Heart left ventricle (tissue), 16 donors: ENCODE measurements around the gene DSCAML1. TPM values are rescaled to one million over a fixed set of nuclear protein-coding genes. Genes with fewer than 3 reads are reported as not detected.

ENCODE experiments used
- ATAC-seq, 4 donors: fragments of 200-7000 bp; cut with Tn5 transposase; one replicate each; pipeline ENCODE4 v1.9.1; 2020 to 2022; ENCODE audit warnings: moderate library complexity in 4 of 4, mild to moderate bottlenecking in 3 of 4, moderate number of reproducible peaks in 1 of 4
- DNase-seq, 5 donors: peaks; one replicate each; pipeline ENCODE4 v3.0.0-alpha.2; 2020
- H3K27ac ChIP-seq, 12 donors: fragments of 200-600 bp; sonication (generic) in 4 of 12; one replicate each; pipeline versions ENCODE4 v1.5.0 to v1.8.0; 2016 to 2022; ENCODE audit warnings: mild to moderate bottlenecking in 2 of 12
- H3K27me3 ChIP-seq, 9 donors: fragments of 200-600 bp; sonication (generic) in 2 of 9; one replicate each; pipeline versions ENCODE4 v1.5.1 to v1.8.0; 2016 to 2022; ENCODE audit warnings: mild to moderate bottlenecking in 3 of 9
- H3K36me3 ChIP-seq, 9 donors: fragments of 200-600 bp; sonication (generic) in 2 of 9; one replicate each; pipeline versions ENCODE4 v1.5.0 to v1.8.0; 2018 to 2022; ENCODE audit warnings: mild to moderate bottlenecking in 2 of 9
- H3K4me1 ChIP-seq, 12 donors: fragments of 200-600 bp; sonication (generic) in 4 of 12; one replicate each; pipeline versions ENCODE4 v1.5.0 to v1.8.0; 2016 to 2022; ENCODE audit warnings: mild to moderate bottlenecking in 3 of 12
- H3K4me3 ChIP-seq, 12 donors: fragments of 200-600 bp; sonication (generic) in 4 of 12; one replicate each; pipeline versions ENCODE4 v1.5.0 to v1.8.0; 2017 to 2022; ENCODE audit warnings: mild to moderate bottlenecking in 9 of 12, moderate library complexity in 4 of 12
- H3K9me3 ChIP-seq, 12 donors: fragments of 200-600 bp; sonication (generic) in 4 of 12; one replicate each; pipeline versions ENCODE4 v1.5.0 to v1.8.0; 2016 to 2022; ENCODE audit warnings: mild to moderate bottlenecking in 1 of 12
- CTCF ChIP-seq, 12 donors: fragments of 200-600 bp; sonication (generic) in 4 of 12; IDR thresholded peaks; one replicate each; pipeline versions ENCODE4 v1.5.0 to v1.8.0; 2018 to 2022; ENCODE audit warnings: antibody characterized with exemption in 12 of 12, mild to moderate bottlenecking in 5 of 12
- POLR2A ChIP-seq, 2 donors: fragments of 450-650 bp; IDR thresholded peaks; one replicate each; pipeline ENCODE4 v1.6.1; 2017; ENCODE audit warnings: antibody characterized with exemption in 2 of 2, mild to moderate bottlenecking in 2 of 2, moderate library complexity in 2 of 2
- WGBS, 4 donors: extraction: QIAGEN DNeasy Blood & Tissue Kit in 2 of 4; methylation state at CpG; one replicate each; pipeline versions ENCODE4 v1.1.5 to v1.1.7; 2013 to 2018; 5-methylcytosine and 5-hydroxymethylcytosine counted together
- intact Hi-C, 10 donors: fragments of 100-400 bp; cut with DNase I; formaldehyde crosslinking; loops; one replicate each; pipeline versions ENCODE4 v1.11.1 to v1.14.2; 2022
- polyA plus RNA-seq, 2 donors: library from polyadenylated mRNA; stranded (reverse); fragments of 200-250 nt; gene quantifications; one replicate each; pipeline ENCODE4 v1.2.3, GENCODE V29; 2013
- total RNA-seq, 9 donors: library from RNA; depleted of rRNA in 2 of 9; stranded (reverse); fragments of >200 nt in 2 of 9; fragmentation: NEBNext Ultra II Directional in 3 of 9; extraction: Animal tissue kit (Norgen Biotek cat#: 25700) in 3 of 9; gene quantifications; one replicate each; pipeline versions ENCODE4 v1.1.0 to v1.2.4, GENCODE V29; 2016 to 2023
- donor health status: ischemic (EF 13 %, LVEDD 7.1; RV severe dilation, severe dysfunction).
- donor health status: healthy with polysubstance abuse.
- donor health status: DM: no; HTN: yes; CAD: no.
- donor health status: DM: no; HTN: no; CAD: no.
- donor health status: ischemic (EF 25% LVEDD 6.9; RV normal size, moderate dysfunction).
- donor health status: ischemic (EF 25% LVEDD 5.7; RV mildly dilated, moderate dysfunction).
- donor health status: healthy.
- donor health status: DM: yes; HTN: yes; CAD: no.
- donor health status: ischemic (EF 35%, LVEDD 5.7; RV mildly dilated, moderate dysfunction).
- donor health status: nonischemic (EF 11% LVEDD 7.7; RV severe dilation, severe dysfunction).
- donor health status: DM: yes; HTN: yes; CAD: no.
- donor health status: PGD.
- donor health status: ischemic (EF 29% LVEDD 5.4; RV normal size, mild dysfunction).
- donor health status: nonischemic (EF 23%, LVEDD 6.1; RV moderate dilation, normal function).

The DSCAML1 gene
- total and polyA plus RNA-seq, 11 donors: 0.05 to 1.7 (median 0.76) TPM

GRCh38 chr11:117761993-117762392 is 35.0 kb downstream of the DSCAML1 start:
- no peak for ATAC-seq
- 71 to 80% (median 73%) methylated on average over 7 of the region's 7 CpGs for WGBS, 4 donors
- H3K36me3 ChIP-seq: peaks cover 0 to 5% (median 0%) of the 10 kb centered on the region in 9 donors

GRCh38 chr11:117759305-117759704 is 37.7 kb downstream of the DSCAML1 start:
- H3K27me3 ChIP-seq: peaks cover 0 to 6% (median 0%) of the 10 kb centered on the region in 9 donors
- ATAC-seq: no peak
- H3K4me1 ChIP-seq: no peaks in the 10 kb centered on the region
- no peak overlapping the region for H3K4me3 ChIP-seq
- no peaks in the 10 kb centered on the region for H3K9me3 ChIP-seq
- intact Hi-C loops: no loop called here
- no peak overlapping the region for H3K27ac ChIP-seq
- TF ChIP-seq CTCF (IDR thresholded peaks at IDR 0.05) (no peak), POLR2A (IDR thresholded peaks at IDR 0.05) (no peak)
- DNase-seq: no peak
- peaks cover 0 to 3% (median 0%) of the 10 kb centered on the region in 9 donors for H3K36me3 ChIP-seq
- 85 to 92% (median 89%) methylated on average over 8 of the region's 8 CpGs for WGBS, 4 donors

More at GRCh38 chr11:117761993-117762392, 35.0 kb downstream of the DSCAML1 start:
- H3K4me1 ChIP-seq: no peaks in the 10 kb centered on the region
- intact Hi-C loops: no loop called here
- no peaks in the 10 kb centered on the region for H3K9me3 ChIP-seq
- no peak overlapping the region for H3K27ac ChIP-seq
- peaks cover 0 to 6% (median 0%) of the 10 kb centered on the region in 9 donors for H3K27me3 ChIP-seq
- DNase-seq: no peak
- TF ChIP-seq POLR2A (IDR thresholded peaks at IDR 0.05) (no peak), CTCF (IDR thresholded peaks at IDR 0.05) (no peak)
- no peak overlapping the region for H3K4me3 ChIP-seq

GRCh38 chr11:117754030-117754429 is 43.0 kb downstream of the DSCAML1 start:
- no peak for DNase-seq
- H3K27me3 ChIP-seq: no peaks in the 10 kb centered on the region
- H3K36me3 ChIP-seq: no peaks in the 10 kb centered on the region
- no peak overlapping the region for H3K27ac ChIP-seq
- intact Hi-C loops: no loop called here
- TF ChIP-seq POLR2A (IDR thresholded peaks at IDR 0.05): no peak
- no peak for TF ChIP-seq CTCF (IDR thresholded peaks at IDR 0.05)
- no peak overlapping the region for H3K4me3 ChIP-seq
- H3K9me3 ChIP-seq: no peaks in the 10 kb centered on the region
- no peak for ATAC-seq
- WGBS, 4 donors: 81 to 92% (median 85%) methylated on average over 4 of the region's 4 CpGs
- H3K4me1 ChIP-seq: no peaks in the 10 kb centered on the region

GRCh38 chr11:117752721-117753237 is 44.2 kb downstream of the DSCAML1 start:
- no peaks in the 10 kb centered on the region for H3K4me1 ChIP-seq
- ATAC-seq: no peak
- no peaks in the 10 kb centered on the region for H3K9me3 ChIP-seq
- TF ChIP-seq POLR2A (IDR thresholded peaks at IDR 0.05): no peak
- no peak for TF ChIP-seq CTCF (IDR thresholded peaks at IDR 0.05)
- no peaks in the 10 kb centered on the region for H3K36me3 ChIP-seq
- no peak overlapping the region for H3K27ac ChIP-seq
- no peak overlapping the region for H3K4me3 ChIP-seq
- DNase-seq: no peak
- WGBS, 4 donors: 90 to 94% (median 93%) methylated on average over 8 to 9 of the region's 9 CpGs
- no peaks in the 10 kb centered on the region for H3K27me3 ChIP-seq
- intact Hi-C loops: no loop called here
